LNCAP (cell line): ENCODE measurements around the gene EPB41L4B.

Experiments used
- CTCF ChIP-seq: fragments of 450-650 bp; IDR thresholded peaks from 2 replicates; pipeline ENCODE4 v1.5.1; 2017; ENCODE audit warnings: mild to moderate bottlenecking

EPB41L4B gene

GRCh38 chr9:109238125-109238524 lies 82.7 kb downstream of the EPB41L4B start:
- TF ChIP-seq CTCF: no peak

GRCh38 chr9:109232449-109233237 lies 88.2 kb downstream of the EPB41L4B start:
- TF ChIP-seq CTCF: no peak

- no peak for TF ChIP-seq CTCF
Measured at GRCh38 chr9:109231593-109231992, 89.3 kb downstream of the EPB41L4B start.

GRCh38 chr9:109230277-109230676 lies 90.6 kb downstream of the EPB41L4B start:
- no peak for TF ChIP-seq CTCF

GRCh38 chr9:109229682-109230081 lies 91.2 kb downstream of the EPB41L4B start:
- TF ChIP-seq CTCF: no peak

GRCh38 chr9:109228093-109228642 lies 92.7 kb downstream of the EPB41L4B start:
- no peak for TF ChIP-seq CTCF

GRCh38 chr9:109225629-109226028 lies 95.2 kb downstream of the EPB41L4B start:
- no peak for TF ChIP-seq CTCF
